IMR-90 (cell line): ENCODE measurements around the gene SCPEP1. TPM values are rescaled to one million over a fixed set of nuclear protein-coding genes. Genes with fewer than 3 reads are reported as not detected.

Source experiments
- ATAC-seq: fragments of 200-7000 bp; cut with Tn5 transposase; 2 replicates; pipeline ENCODE4 v1.9.1; 2020; ENCODE audit warnings: low read depth, mild to moderate bottlenecking, moderate library complexity
- BruUV-seq: library from RNA; stranded (reverse); fragments of 400-500 nt; replicated peaks from 2 replicates; lab custom pipeline; 2021; lab: Mats Ljungman, UMichigan
- CTCF ChIA-PET: fragments of 300-600 bp; formaldehyde crosslinking; extraction: SDS; loops from one replicate; lab custom pipeline; 2021; ENCODE audit warnings: antibody characterized with exemption; lab: Yijun Ruan, JAX
- POLR2A ChIA-PET: fragments of 300-600 bp; sonication (Branson Sonifier 250); formaldehyde crosslinking; loops from one replicate; lab custom pipeline; 2022; ENCODE audit warnings: antibody characterized with exemption; ENCODE audit not compliant: unreplicated experiment; lab: Charles Lee
- DNase-seq: peaks from one replicate; pipeline ENCODE4 v3.0.0; 2013
- H2AFZ ChIP-seq: replicated peaks from 2 replicates; pipeline ENCODE3; 2013; ENCODE audit warnings: low read length, mild to moderate bottlenecking; ENCODE audit not compliant: poor library complexity
- H2AK5ac ChIP-seq: 2 replicates; pipeline ENCODE4 v1.6.1; 2013; ENCODE audit warnings: low read depth, low read length, inconsistent platforms
- H2AK9ac ChIP-seq: replicated peaks from 2 replicates; pipeline ENCODE3; 2013; ENCODE audit warnings: mild to moderate bottlenecking, low read depth, low read length, moderate library complexity; ENCODE audit not compliant: poor library complexity
- H2BK120ac ChIP-seq: 2 replicates; pipeline ENCODE4 v1.6.1; 2013; ENCODE audit warnings: low read depth, low read length, inconsistent platforms
- H2BK15ac ChIP-seq: 3 replicates; pipeline ENCODE4 v1.6.1; 2013; ENCODE audit warnings: low read depth, low read length, inconsistent platforms
- H2BK20ac ChIP-seq: 2 replicates; pipeline ENCODE4 v1.6.1; 2013; ENCODE audit warnings: low read depth, mild to moderate bottlenecking, inconsistent platforms, low read length, moderate library complexity
- H2BK5ac ChIP-seq: 2 replicates; pipeline ENCODE4 v1.6.1; 2013; ENCODE audit warnings: mild to moderate bottlenecking, low read depth, low read length, inconsistent platforms; ENCODE audit not compliant: poor library complexity, severe bottlenecking
- H3K14ac ChIP-seq: replicated peaks from 2 replicates; pipeline ENCODE4 v1.6.1; 2013; ENCODE audit warnings: low read depth, low read length, inconsistent platforms
- H3K18ac ChIP-seq: 2 replicates; pipeline ENCODE4 v1.6.1; 2013; ENCODE audit warnings: low read depth, low read length, control low read depth
- H3K23ac ChIP-seq: 2 replicates; pipeline ENCODE4 v1.6.1; 2013; ENCODE audit warnings: low read depth, low read length, inconsistent platforms
- H3K27ac ChIP-seq: 2 replicates; pipeline ENCODE4 v1.5.1; 2013; ENCODE audit warnings: mild to moderate bottlenecking, control low read depth, low read length; ENCODE audit not compliant: insufficient read depth
- H3K27me3 ChIP-seq: 2 replicates; pipeline ENCODE4 v1.6.1; 2013; ENCODE audit warnings: low read length; ENCODE audit not compliant: control insufficient read depth, insufficient read depth
- H3K36me3 ChIP-seq: 2 replicates; pipeline ENCODE4 v1.6.1; 2013; ENCODE audit warnings: low read length, mixed read lengths; ENCODE audit not compliant: control insufficient read depth, insufficient read depth
- H3K4ac ChIP-seq: 2 replicates; pipeline ENCODE4 v1.6.1; 2013; ENCODE audit warnings: low read depth, low read length, inconsistent platforms
- H3K4me1 ChIP-seq: 2 replicates; pipeline ENCODE4 v1.6.1; 2013; ENCODE audit warnings: low read length, mixed read lengths; ENCODE audit not compliant: control insufficient read depth, insufficient read depth
- H3K4me2 ChIP-seq: 2 replicates; pipeline ENCODE4 v1.6.1; 2013; ENCODE audit warnings: low read depth, mild to moderate bottlenecking, control low read depth, low read length, moderate library complexity
- H3K4me3 ChIP-seq: 2 replicates; pipeline ENCODE4 v1.5.1; 2013; ENCODE audit warnings: low read depth, mild to moderate bottlenecking, control low read depth, low read length, moderate library complexity; ENCODE audit not compliant: insufficient read depth
- H3K56ac ChIP-seq: 2 replicates; pipeline ENCODE4 v1.6.1; 2013; ENCODE audit warnings: low read length, inconsistent platforms; ENCODE audit not compliant: insufficient read depth; ENCODE audit errors: extremely low read depth
- H3K79me1 ChIP-seq, 2 experiments: 2 replicates each; pipeline ENCODE4 v1.6.1; 2013; ENCODE audit warnings: low read length in 2 of 2, inconsistent platforms in 1 of 2, low read depth in 1 of 2
- H3K9ac ChIP-seq: 2 replicates; pipeline ENCODE4 v1.6.1; 2013; ENCODE audit warnings: low read depth, low read length, control low read depth
- H3K9me1 ChIP-seq: 2 replicates; pipeline ENCODE4 v1.6.1; 2013; ENCODE audit warnings: low read length, inconsistent platforms; ENCODE audit not compliant: insufficient read depth
- H3K9me3 ChIP-seq: 2 replicates; pipeline ENCODE4 v1.6.1; 2013; ENCODE audit warnings: low read length; ENCODE audit not compliant: control insufficient read depth, insufficient read depth
- H4K20me1 ChIP-seq: 2 replicates; pipeline ENCODE4 v1.6.1; 2013; ENCODE audit warnings: low read length, inconsistent platforms; ENCODE audit not compliant: insufficient read depth
- H4K5ac ChIP-seq: 2 replicates; pipeline ENCODE4 v1.6.1; 2013; ENCODE audit warnings: mild to moderate bottlenecking, low read depth, low read length, control low read depth
- H4K8ac ChIP-seq, 2 experiments: 2 replicates each; pipeline ENCODE4 v1.6.1; 2013; ENCODE audit warnings: low read depth in 2 of 2, low read length in 2 of 2, control low read depth in 1 of 2, inconsistent platforms in 1 of 2
- H4K91ac ChIP-seq: 2 replicates; pipeline ENCODE4 v1.6.1; 2013; ENCODE audit warnings: low read depth, low read length, inconsistent platforms; ENCODE audit not compliant: insufficient read depth
- CEBPB ChIP-seq: IDR thresholded peaks from 2 replicates; pipeline ENCODE4 v1.6.1; 2012; ENCODE audit warnings: low read depth, low read length, improper control_type of control experiment
- CHD1 ChIP-seq: IDR thresholded peaks from 2 replicates; pipeline ENCODE4 v1.6.1; 2012; ENCODE audit warnings: low read depth, low read length, improper control_type of control experiment
- FOS ChIP-seq: fragments of 150-350 bp; IDR thresholded peaks from 2 replicates; pipeline ENCODE4 v1.6.1; 2016; ENCODE audit warnings: low read depth, low read length
- MAFK ChIP-seq: IDR thresholded peaks from 2 replicates; pipeline ENCODE4 v1.6.1; 2012; ENCODE audit warnings: low read depth, low read length, improper control_type of control experiment
- MAZ ChIP-seq: IDR thresholded peaks from 2 replicates; pipeline ENCODE4 v1.6.1; 2012; ENCODE audit warnings: low read depth, mild to moderate bottlenecking, low read length, improper control_type of control experiment, moderate library complexity, borderline replicate concordance
- MXI1 ChIP-seq: IDR thresholded peaks from 2 replicates; pipeline ENCODE4 v1.6.1; 2012; ENCODE audit warnings: low read depth, mild to moderate bottlenecking, low read length, moderate library complexity, borderline replicate concordance
- POLR2A ChIP-seq: IDR thresholded peaks from 2 replicates; pipeline ENCODE4 v1.6.1; 2012; ENCODE audit warnings: mild to moderate bottlenecking, low read depth, low read length
- RAD21 ChIP-seq: IDR thresholded peaks from 2 replicates; pipeline ENCODE4 v1.6.1; 2012; ENCODE audit warnings: low read length, improper control_type of control experiment
- RCOR1 ChIP-seq: IDR thresholded peaks from 2 replicates; pipeline ENCODE4 v1.6.1; 2012; ENCODE audit warnings: mild to moderate bottlenecking, low read length, improper control_type of control experiment; ENCODE audit not compliant: insufficient replicate concordance
- RFX5 ChIP-seq: IDR thresholded peaks from 2 replicates; pipeline ENCODE4 v1.8.0; 2012; ENCODE audit warnings: low read depth, mild to moderate bottlenecking, low read length, moderate library complexity
- SMC3 ChIP-seq: fragments of 150-350 bp; IDR thresholded peaks from 2 replicates; pipeline ENCODE4 v1.6.1; 2016; ENCODE audit warnings: low read depth, mild to moderate bottlenecking, antibody characterized with exemption, low read length, moderate library complexity
- USF2 ChIP-seq: fragments of 150-350 bp; IDR thresholded peaks from 2 replicates; pipeline ENCODE4 v1.6.1; 2017; ENCODE audit warnings: mild to moderate bottlenecking, antibody characterized with exemption, low read length, low read depth
- WGBS, 2 experiments: methylation state at CpG; one replicate each; pipeline versions ENCODE4 v1.1.5 to v1.1.7; 2013; ENCODE audit warnings: missing lambda C conversion rate in 2 of 2; ENCODE audit not compliant: insufficient read length in 1 of 2; ENCODE audit errors: extremely low coverage in 2 of 2; 5-methylcytosine and 5-hydroxymethylcytosine counted together
- dilution Hi-C: fragments of 300-500 bp; cut with HindIII; formaldehyde crosslinking; loops from one replicate; pipeline ENCODE4 v1.14.3; 2018; ENCODE audit warnings: low sequenced_read_pairs; ENCODE audit not compliant: unreplicated experiment
- in situ Hi-C: fragments of 300-500 bp; cut with MboI; formaldehyde crosslinking; loops from 3 replicates; pipeline ENCODE4 v1.14.3; 2019; ENCODE audit warnings: low sequenced_read_pairs, inconsistent platforms, mixed read lengths
- intact Hi-C: fragments of 100-400 bp; cut with micrococcal nuclease; formaldehyde crosslinking; loops from 2 replicates; pipeline ENCODE4 v1.10.0; 2022
- polyA plus RNA-seq, 3 experiments: library from polyadenylated mRNA; depleted of rRNA; stranded (reverse); fragments of >200 nt; gene quantifications; 2 replicates each; pipeline ENCODE4 v1.2.3, GENCODE V29; 2012; ENCODE audit warnings: low replicate concordance in 1 of 3
- total RNA-seq: library from RNA; depleted of rRNA; stranded (reverse); fragments of >200 nt; gene quantifications from 2 replicates; pipeline ENCODE4 v1.2.3, GENCODE V29; 2012
- TF ChIP-seq, protein P1 (sequence below): conservative IDR thresholded peaks from 2 replicates; pipeline ENCODE4 v1.5.1; 2012; ENCODE audit warnings: mild to moderate bottlenecking, low read depth, low read length, improper control_type of control experiment
- TF ChIP-seq, protein P2 (sequence below): fragments of 150-350 bp; IDR thresholded peaks from 2 replicates; pipeline ENCODE4 v1.6.1; 2016; ENCODE audit warnings: low read depth, mild to moderate bottlenecking, low read length, moderate library complexity, borderline replicate concordance

SCPEP1 gene
- total and polyA plus RNA-seq, 2 of the 4 experiments (the other 2 are of a cell fraction): 16.5 to 32.1 TPM

GRCh38 chr17:56933868-56934267, 44.1 kb upstream of the SCPEP1 start:
- no peak overlapping the region for H2AFZ ChIP-seq
- no peak overlapping the region for H3K56ac ChIP-seq
- DNase-seq: no peak
- H3K4me3 ChIP-seq: no peak overlapping the region
- no peak overlapping the region for H3K4me2 ChIP-seq
- TF ChIP-seq RFX5: no peak
- no peak for TF ChIP-seq USF2
- TF ChIP-seq, protein P1, sequence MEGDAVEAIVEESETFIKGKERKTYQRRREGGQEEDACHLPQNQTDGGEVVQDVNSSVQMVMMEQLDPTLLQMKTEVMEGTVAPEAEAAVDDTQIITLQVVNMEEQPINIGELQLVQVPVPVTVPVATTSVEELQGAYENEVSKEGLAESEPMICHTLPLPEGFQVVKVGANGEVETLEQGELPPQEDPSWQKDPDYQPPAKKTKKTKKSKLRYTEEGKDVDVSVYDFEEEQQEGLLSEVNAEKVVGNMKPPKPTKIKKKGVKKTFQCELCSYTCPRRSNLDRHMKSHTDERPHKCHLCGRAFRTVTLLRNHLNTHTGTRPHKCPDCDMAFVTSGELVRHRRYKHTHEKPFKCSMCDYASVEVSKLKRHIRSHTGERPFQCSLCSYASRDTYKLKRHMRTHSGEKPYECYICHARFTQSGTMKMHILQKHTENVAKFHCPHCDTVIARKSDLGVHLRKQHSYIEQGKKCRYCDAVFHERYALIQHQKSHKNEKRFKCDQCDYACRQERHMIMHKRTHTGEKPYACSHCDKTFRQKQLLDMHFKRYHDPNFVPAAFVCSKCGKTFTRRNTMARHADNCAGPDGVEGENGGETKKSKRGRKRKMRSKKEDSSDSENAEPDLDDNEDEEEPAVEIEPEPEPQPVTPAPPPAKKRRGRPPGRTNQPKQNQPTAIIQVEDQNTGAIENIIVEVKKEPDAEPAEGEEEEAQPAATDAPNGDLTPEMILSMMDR: no peak
- no peak for TF ChIP-seq RCOR1
- TF ChIP-seq, protein P2, sequence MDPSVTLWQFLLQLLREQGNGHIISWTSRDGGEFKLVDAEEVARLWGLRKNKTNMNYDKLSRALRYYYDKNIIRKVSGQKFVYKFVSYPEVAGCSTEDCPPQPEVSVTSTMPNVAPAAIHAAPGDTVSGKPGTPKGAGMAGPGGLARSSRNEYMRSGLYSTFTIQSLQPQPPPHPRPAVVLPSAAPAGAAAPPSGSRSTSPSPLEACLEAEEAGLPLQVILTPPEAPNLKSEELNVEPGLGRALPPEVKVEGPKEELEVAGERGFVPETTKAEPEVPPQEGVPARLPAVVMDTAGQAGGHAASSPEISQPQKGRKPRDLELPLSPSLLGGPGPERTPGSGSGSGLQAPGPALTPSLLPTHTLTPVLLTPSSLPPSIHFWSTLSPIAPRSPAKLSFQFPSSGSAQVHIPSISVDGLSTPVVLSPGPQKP: no peak
- no peak for TF ChIP-seq POLR2A
- no peak for TF ChIP-seq MAZ
- no peak for TF ChIP-seq MXI1
- TF ChIP-seq CHD1: no peak
- TF ChIP-seq SMC3: no peak
- TF ChIP-seq FOS: no peak
- no peak for TF ChIP-seq MAFK
- TF ChIP-seq CEBPB: no peak
- TF ChIP-seq RAD21: no peak
- H3K27me3 ChIP-seq: no peaks in the 10 kb centered on the region
- H3K4me1 ChIP-seq: no peaks in the 10 kb centered on the region
- no CpG with 5 or more reads among the region's 1 CpG for WGBS, 2 experiments
- H2AK9ac ChIP-seq: no peak overlapping the region
- no peak overlapping the region for H4K5ac ChIP-seq
- no peak overlapping the region for H3K23ac ChIP-seq
- H4K8ac ChIP-seq: no peak overlapping the region
- no peak overlapping the region for H3K27ac ChIP-seq
- no peak for ATAC-seq
- H2BK120ac ChIP-seq: no peak overlapping the region
- H3K79me1 ChIP-seq: peaks cover 0 to 7% of the 10 kb centered on the region in 2 experiments; a peak in 2 of 4 replicates
- no TSS peak for BruUV-seq
- no peak overlapping the region for H2BK15ac ChIP-seq
- POLR2A ChIA-PET: no interaction called here
- H3K36me3 ChIP-seq: peaks cover 11% of the 10 kb centered on the region
- peaks cover 3% of the 10 kb centered on the region; the same call in 1 of the 2 replicates for H3K9me3 ChIP-seq
- no peak overlapping the region for H3K4ac ChIP-seq
- in situ Hi-C loops: loop anchor here (25.0 kb wide), 1 partner anchor 347 kb away; the partner anchor contains the start of gene NOG
- no peak overlapping the region for H3K9ac ChIP-seq
- intact Hi-C loops: no loop called here
- H3K18ac ChIP-seq: no peak overlapping the region
- CTCF ChIA-PET: no interaction called here
- no peak overlapping the region for H4K91ac ChIP-seq
- H2BK20ac ChIP-seq: no peak overlapping the region
- H3K14ac ChIP-seq: no peak overlapping the region
- dilution Hi-C loops: no loop called here
- H3K9me1 ChIP-seq: peaks cover 3% of the 10 kb centered on the region
- no peak overlapping the region for H2AK5ac ChIP-seq
- no peak overlapping the region for H2BK5ac ChIP-seq
- H4K20me1 ChIP-seq: no peaks in the 10 kb centered on the region
